Activated B cell treated with CpG ODN at 0.5 μM for 24 hours (primary cell): ENCODE data around the gene PIM3. TPM values are rescaled to one million over a fixed set of nuclear protein-coding genes. Genes with fewer than 3 reads are reported as not detected.

Experiments used
- ATAC-seq: fragments of 200-7000 bp; cut with Tn5 transposase; one replicate; pipeline ENCODE4 v1.10.0; 2021; ENCODE audit warnings: low read depth, mild to moderate bottlenecking, moderate library complexity
- CTCF ChIA-PET: fragments of 350-600 bp; sonication (Branson Sonifier 250); formaldehyde crosslinking; loops from one replicate; lab custom pipeline; 2021; ENCODE audit warnings: antibody characterized with exemption; lab: Charles Lee
- POLR2A ChIA-PET: fragments of 350-600 bp; sonication (Branson Sonifier 250); formaldehyde crosslinking; loops from one replicate; lab custom pipeline; 2021; ENCODE audit warnings: antibody characterized with exemption; lab: Charles Lee
- DNase-seq: peaks from one replicate; pipeline ENCODE4 v3.0.0; 2022
- H3K27ac Mint-ChIP-seq: one replicate; pipeline ENCODE4 v1.8.0; 2020; ENCODE audit warnings: mixed read lengths
- H3K27me3 Mint-ChIP-seq: one replicate; pipeline ENCODE4 v1.8.0; 2021; ENCODE audit warnings: mixed read lengths
- H3K36me3 Mint-ChIP-seq: one replicate; pipeline ENCODE4 v1.8.0; 2021; ENCODE audit warnings: low read depth, mixed read lengths
- H3K4me1 Mint-ChIP-seq: one replicate; pipeline ENCODE4 v1.8.0; 2021; ENCODE audit warnings: mixed read lengths
- H3K4me3 Mint-ChIP-seq: one replicate; pipeline ENCODE4 v1.8.0; 2020; ENCODE audit warnings: mild to moderate bottlenecking, mixed read lengths
- H3K9me3 Mint-ChIP-seq: one replicate; pipeline ENCODE4 v1.8.0; 2020; ENCODE audit warnings: mixed read lengths
- CTCF ChIP-seq: fragments of 200-600 bp; IDR thresholded peaks from one replicate; pipeline ENCODE4 v1.8.0; 2022; ENCODE audit warnings: antibody characterized with exemption, mild to moderate bottlenecking
- intact Hi-C: fragments of 100-400 bp; cut with micrococcal nuclease; formaldehyde crosslinking; loops from one replicate; pipeline ENCODE4 v1.15.1; 2024
- total RNA-seq: library from RNA; stranded (reverse); gene quantifications from 2 replicates; pipeline ENCODE4 v1.2.3, GENCODE V29; 2022

The PIM3 gene
- 79.8 and 91.7 TPM in 2 replicates for total RNA-seq

- intact Hi-C loops, result loop anchor here (1.0 to 10.0 kb wide), 6 partner anchors 16 to 584 kb away; partner anchors contain the start of genes KLHDC7B and ZBED4
- ATAC-seq (peak; percentile 79), DNase-seq (peak; percentile 89)
- CTCF ChIA-PET, result interaction anchor here (4.6 kb wide), 1 partner anchor 30 kb away, joined by 36 read pairs; no protein-coding TSS in a partner anchor
- peaks cover 31% of the 10 kb centered on the region for H3K36me3 Mint-ChIP-seq
- no peaks in the 10 kb centered on the region for H3K9me3 Mint-ChIP-seq
- no peak for TF ChIP-seq CTCF
- H3K4me1 Mint-ChIP-seq, result peaks cover 38% of the 10 kb centered on the region
- POLR2A ChIA-PET, result interaction anchor here (0.6 to 18.9 kb wide), 12 partner anchors 9 to 576 kb away, joined by 3 to 828 read pairs (median 8); no protein-coding TSS in a partner anchor
- peak within 1 kb of the TSS; percentile 90 for H3K27ac Mint-ChIP-seq
- peak within 1 kb of the TSS; percentile 91 for H3K4me3 Mint-ChIP-seq
- no peaks in the 10 kb centered on the region for H3K27me3 Mint-ChIP-seq
Measured at GRCh38 chr22:49960159-49961004, at the start of gene PIM3. Gene PIM3 (plus strand): TSS chr22:49960772. CDS start chr22:49960948, 176 bp downstream.

- Mint-ChIP-seq H3K27ac (no peak overlapping the region), H3K36me3 (peaks cover 56% of the 10 kb centered on the region), H3K27me3 (no peaks in the 10 kb centered on the region), H3K9me3 (no peaks in the 10 kb centered on the region), H3K4me3 (no peak overlapping the region), H3K4me1 (peaks cover 8% of the 10 kb centered on the region)
- intact Hi-C loops, result no loop called here
- DNase-seq (no peak), ATAC-seq (no peak)
- POLR2A ChIA-PET, result no interaction called here
- no peak for TF ChIP-seq CTCF
- CTCF ChIA-PET, result interaction anchor here (0.7 kb wide), 1 partner anchor 314 kb away, joined by 6 read pairs; no protein-coding TSS in a partner anchor
Measured at GRCh38 chr22:49911881-49912625, 48.5 kb upstream of the PIM3 start.

- Mint-ChIP-seq H3K36me3 (peaks cover 47% of the 10 kb centered on the region), H3K27ac (no peak overlapping the region), H3K27me3 (no peaks in the 10 kb centered on the region), H3K4me3 (no peak overlapping the region), H3K9me3 (no peaks in the 10 kb centered on the region), H3K4me1 (peaks cover 13% of the 10 kb centered on the region)
- no peak for DNase-seq
- no peak for TF ChIP-seq CTCF
- ATAC-seq, result no peak
- POLR2A ChIA-PET, result no interaction called here
- intact Hi-C loops, result no loop called here
- CTCF ChIA-PET, result no interaction called here
Measured at GRCh38 chr22:49913026-49913425, 47.5 kb upstream of the PIM3 start.

GRCh38 chr22:49913446-49913845 is 47.1 kb upstream of the PIM3 start:
- Mint-ChIP-seq H3K4me3 (no peak overlapping the region), H3K27ac (no peak overlapping the region), H3K27me3 (no peaks in the 10 kb centered on the region), H3K36me3 (peaks cover 46% of the 10 kb centered on the region), H3K4me1 (peaks cover 13% of the 10 kb centered on the region), H3K9me3 (no peaks in the 10 kb centered on the region)
- CTCF ChIA-PET, result no interaction called here
- DNase-seq, result no peak
- POLR2A ChIA-PET, result no interaction called here
- ATAC-seq, result no peak
- intact Hi-C loops, result no loop called here
- no peak for TF ChIP-seq CTCF

- TF ChIP-seq CTCF, result no peak
- ATAC-seq, result no peak
Measured at GRCh38 chr22:49914256-49914655, 46.3 kb upstream of the PIM3 start.

More at GRCh38 chr22:49914256-49914655, 46.3 kb upstream of the PIM3 start:
- peaks cover 37% of the 10 kb centered on the region for H3K36me3 Mint-ChIP-seq
- no peak for DNase-seq
- no peaks in the 10 kb centered on the region for H3K27me3 Mint-ChIP-seq
- intact Hi-C loops, result no loop called here
- ChIA-PET POLR2A (interaction anchor here (1.3 kb wide), 1 partner anchor 11 kb away, joined by 4 read pairs; no protein-coding TSS in a partner anchor), CTCF (no interaction called here)
- no peak overlapping the region for H3K4me3 Mint-ChIP-seq
- H3K9me3 Mint-ChIP-seq, result no peaks in the 10 kb centered on the region
- H3K4me1 Mint-ChIP-seq, result peaks cover 15% of the 10 kb centered on the region
- H3K27ac Mint-ChIP-seq, result no peak overlapping the region
